ENCODE results near the gene C3.

The C3 gene

DNA sequence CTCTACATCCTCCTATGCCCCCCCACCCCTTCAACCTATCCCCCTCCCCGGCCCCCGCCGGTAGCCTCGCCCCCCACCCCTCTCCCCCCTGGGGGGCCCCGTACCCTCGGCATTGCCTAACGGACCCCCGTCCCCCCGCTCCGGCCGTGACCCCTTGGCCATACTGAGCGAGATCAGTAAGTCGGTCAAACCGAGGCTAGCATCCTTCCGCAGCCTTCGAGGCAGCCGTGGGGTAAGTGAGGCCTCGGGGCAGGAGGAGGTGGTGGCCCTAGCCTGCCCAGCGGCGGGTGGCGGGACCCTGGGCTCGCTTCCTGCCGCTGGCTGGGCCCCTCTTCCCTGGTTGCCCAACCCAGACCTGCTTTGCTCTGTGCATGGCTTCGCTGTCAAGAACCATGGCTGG lies 25.5 kb upstream of the C3 start:
- DNase-seq (ENCODE audit: low read depth in 2 of 2): no peak

DNA sequence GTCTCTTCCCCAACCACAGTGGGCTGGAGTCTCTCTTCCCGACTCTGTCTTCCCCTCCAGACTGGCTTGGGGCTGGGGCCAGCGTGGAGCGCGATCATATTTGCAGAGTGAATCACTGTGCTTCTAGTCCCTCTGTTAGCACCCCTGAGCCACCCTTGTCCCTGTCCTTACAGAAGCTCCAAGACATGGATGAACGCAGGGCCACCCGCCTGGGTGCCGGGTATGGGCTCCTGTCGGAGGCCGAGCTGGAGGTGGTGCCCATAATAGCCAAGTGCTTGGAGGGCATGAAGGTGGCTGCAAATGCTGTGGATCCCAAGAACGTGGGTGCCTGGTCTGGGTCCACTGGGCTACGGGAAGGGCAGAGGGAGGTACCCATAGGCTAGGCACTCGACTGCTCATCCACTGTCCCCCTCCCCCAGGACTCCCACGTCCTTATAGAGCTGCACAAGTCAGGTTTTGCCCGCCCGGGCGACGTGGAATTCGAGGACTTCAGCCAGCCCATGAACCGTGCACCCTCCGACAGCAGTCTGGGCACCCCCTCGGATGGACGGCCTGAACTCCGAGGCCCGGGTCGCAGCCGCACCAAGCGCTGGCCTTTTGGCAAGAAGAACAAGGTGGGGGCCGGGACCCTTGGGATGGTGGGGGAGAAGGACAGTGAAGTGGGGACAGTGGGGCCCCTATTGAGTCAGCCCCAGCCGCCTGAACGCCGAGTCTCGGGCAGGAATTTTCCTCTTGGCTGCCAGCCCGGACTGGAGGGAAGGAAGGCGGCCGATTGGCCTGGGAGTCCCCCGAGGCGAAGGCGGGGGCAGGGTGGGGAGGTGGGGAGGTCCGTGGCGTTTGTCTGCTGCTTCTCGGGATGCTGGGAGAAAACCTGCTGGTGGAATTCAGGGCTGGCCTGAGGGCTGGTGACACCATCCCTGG lies 24.2 kb upstream of the C3 start:
- DNase-seq (ENCODE audit: low read depth in 2 of 2): no peak

DNA sequence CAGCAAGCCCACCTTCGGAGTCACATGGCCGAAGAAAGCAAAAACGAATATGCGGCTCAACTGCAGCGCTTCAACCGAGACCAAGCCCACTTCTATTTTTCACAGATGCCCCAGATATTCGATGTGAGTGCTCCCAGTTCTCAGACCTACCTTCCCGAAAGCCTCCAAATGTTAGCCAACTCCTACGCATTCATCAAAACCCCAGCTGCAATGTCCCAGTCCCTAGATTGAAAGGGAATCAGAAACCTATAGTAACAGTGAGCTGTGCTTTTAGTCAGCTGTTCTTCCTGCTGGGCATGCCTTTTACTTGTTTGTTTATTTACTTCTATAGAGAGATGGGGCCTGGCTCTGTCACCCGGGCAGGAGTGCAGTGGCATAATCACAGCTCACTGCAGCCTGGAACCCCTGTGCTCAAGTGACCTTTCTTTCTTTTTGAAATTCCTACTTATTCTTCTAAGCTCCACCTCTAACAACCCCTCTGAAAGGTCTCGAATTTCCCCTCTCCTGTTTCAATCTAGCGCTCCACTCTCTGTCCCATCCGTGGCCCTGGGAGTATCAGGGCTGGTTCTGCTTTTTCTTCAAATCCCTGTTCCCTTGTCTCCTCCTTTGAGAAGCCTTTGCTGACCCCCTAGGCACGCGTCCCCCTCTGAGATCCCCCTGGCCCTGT lies 23.4 kb upstream of the C3 start:
- no peak for DNase-seq (ENCODE audit: low read depth in 2 of 2)

DNA sequence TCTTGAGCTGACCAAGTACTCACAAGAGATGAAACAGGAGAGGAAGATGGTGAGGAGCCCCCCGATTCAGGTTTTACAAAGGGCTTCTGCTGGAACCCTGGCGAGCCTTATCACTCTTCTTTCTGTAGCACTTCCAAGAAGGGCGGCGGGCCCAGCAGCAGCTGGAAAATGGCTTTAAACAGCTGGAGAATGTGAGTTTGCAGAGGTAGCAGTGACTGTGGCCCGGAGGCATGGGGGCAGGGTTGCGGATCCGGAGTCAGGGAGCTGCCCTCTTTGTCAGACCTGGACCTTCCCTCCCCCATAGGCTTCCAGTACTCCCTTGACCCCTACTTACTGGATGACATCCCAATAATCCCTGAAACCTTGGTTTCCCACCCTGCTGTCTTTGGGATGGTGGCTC lies 22.6 kb upstream of the C3 start:
- DNase-seq (ENCODE audit: low read depth in 2 of 2): no peak

DNA sequence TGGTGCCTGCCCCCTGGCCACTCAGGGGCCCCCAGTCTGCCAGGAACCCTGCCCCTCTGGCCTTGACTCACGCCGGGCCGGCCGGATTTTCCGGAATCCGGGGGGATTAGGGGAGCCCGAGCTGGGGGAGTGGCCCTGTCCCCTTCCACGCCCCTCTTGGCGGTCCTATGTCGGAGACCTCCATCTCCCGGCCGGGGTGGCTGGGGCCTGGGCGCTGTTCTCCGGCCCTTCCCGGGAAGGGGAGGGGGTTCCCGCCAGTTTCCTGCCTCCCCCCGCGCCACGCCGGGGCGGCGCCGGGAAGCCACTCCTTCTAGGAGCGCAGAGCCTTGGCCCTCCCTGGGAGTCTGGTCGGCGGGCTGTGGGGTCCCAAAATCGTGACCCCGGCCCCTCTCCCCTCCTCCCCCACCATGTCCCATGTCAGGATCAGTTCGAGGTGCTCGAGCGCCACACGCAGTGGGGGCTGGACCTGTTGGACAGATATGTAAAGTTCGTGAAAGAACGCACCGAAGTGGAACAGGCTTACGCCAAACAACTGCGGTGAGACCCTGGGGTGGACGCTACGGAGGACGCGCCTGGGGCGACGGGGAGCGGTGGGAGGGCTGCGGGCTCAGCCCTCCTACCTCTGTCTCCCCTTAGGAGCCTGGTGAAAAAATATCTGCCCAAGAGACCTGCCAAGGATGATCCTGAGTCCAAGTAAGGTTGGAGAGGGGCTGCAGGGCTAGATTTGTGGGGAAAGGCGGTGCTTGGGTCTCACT lies 20.3 kb upstream of the C3 start:
- DNase-seq (ENCODE audit: low read depth in 2 of 2): no peak

DNA sequence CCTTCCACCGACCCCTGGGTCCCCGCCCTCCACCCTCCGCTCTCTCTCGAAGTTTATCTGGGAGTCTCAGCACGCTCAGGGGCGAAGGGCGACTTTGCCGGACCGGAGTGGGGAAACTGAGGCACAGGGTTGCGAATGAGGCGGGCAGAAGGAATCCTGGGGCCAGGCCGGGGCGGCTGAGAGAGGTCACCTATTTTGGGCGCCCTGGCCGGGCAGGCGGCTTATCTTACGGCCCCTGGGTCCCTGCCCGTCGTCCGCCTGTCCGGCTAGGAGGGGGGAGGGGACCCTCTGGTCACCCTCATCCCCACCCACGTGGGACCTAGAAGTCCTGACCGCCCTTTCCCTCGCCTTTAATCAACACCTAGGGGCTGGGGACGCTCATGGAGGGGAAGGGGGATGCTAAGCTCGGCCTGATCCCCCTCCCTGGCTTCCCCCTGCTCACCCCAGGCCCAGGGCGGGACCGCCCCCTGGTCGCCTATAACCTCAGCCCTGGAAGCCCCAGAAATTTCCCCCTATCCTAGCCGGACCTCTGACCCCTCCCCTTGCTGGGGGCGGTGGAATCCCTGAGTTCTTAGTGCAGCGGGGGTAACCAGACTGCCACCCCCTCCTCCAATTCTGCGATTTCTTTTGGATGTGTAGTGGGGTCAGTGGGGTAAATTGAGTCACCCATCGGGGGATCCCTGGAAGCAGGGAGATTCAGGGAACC lies 19.6 kb upstream of the C3 start:
- no peak for DNase-seq (ENCODE audit: low read depth in 2 of 2)

DNA sequence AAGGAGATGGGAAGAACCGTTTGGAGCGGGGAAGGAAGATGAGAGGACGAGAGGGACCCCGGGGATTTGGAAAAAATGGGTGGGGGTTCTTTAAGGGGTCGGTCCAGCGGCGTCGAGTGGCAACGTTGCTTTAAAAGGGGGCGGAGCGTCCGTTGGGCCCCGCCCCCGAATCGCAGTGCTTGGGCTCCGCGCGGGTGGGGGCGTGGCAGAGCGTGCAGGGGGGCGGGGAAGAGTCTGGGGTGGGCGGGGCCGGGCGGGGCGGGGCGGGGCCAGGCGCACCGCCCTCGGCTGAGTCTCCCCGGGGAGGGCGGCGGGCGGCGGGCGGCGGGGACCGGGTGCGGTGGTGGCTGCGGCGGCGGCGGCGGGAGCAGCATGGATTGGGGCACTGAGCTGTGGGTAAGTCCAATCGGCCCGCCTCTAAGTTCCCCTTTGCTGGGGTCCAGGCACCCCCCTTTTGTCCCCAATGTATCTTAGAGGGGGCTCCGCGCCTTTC lies 19.0 kb upstream of the C3 start, which contains the start of gene TRIP10:
Gene TRIP10 (plus strand): TSS at position 291 of the 493 bp plus-strand sequence. CDS start 82 bp downstream, at position 373.
- peak; percentile 66 to 73 for DNase-seq (ENCODE audit: low read depth in 2 of 2)

DNA sequence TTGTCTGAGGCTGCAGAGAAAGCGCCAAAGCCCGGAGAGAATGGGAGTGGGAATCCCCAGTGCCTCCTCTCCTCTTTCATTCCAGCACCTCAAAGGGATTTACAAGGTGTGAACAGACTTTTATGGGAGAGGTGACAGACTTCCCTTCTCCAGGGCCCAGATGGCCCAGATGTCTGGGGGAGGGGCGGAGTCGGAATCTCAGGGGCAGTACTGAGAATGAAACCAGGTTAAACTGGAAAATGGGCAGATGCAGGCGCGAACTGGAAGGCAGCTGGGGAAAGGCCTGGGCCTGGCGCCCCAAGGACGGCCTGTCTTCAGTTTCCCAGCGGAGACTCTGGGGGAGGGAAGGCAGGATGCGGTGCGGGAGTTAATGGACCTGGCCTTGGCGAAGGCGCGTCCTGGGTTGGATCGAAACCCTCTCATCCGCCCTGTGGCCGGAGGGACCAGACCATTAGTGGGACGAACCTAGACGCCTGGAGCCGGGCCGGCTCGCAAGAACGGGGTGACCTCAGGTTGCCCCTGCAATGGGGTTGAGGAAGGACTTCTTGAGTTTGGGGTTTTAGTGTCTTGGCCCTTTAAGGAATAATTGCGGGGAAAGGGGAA lies 18.4 kb upstream of the C3 start:
- no peak for DNase-seq (ENCODE audit: low read depth in 2 of 2)

DNA sequence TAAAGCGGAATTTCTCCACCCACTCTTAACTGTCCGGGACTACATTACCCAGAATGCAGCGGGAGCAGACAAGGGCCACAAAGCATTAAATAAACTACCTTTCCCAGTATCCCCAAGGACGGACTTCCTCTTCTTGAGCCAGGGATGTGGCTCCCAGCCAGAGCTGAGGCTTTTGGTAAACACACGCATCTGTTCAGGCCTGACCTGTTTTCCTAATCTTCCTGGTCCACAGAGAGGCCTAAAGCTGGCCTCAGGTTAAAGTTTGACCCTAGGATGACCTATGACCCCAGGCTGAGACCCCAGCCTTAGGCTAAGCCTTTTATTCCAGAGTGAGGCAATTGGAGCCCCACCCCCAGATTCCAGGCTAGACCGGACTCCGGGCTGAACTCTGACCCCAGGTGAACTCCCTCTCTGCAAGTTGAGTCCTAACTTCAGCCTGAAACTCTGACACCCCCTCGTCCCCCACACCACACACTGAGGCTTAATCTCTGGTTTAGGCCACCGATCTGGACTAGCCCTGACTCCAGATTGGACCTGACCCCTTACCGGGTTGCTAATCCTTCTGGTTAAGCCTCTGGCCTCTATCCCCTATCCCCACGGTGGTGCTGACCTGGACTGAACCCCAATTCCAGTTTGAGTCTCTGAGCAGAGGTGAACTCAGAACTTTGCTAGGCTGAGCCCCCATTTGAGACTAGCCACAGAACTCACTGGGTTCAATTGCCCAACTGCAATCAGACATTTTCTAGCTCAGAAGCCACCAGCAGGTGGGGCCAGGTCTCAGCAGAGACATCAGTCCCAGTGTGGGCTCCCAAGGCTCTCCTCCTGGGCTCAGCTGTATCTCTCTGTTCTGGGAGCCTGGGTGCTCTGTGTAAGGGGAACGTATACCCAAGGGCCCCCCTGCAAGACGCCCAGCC lies 17.7 kb upstream of the C3 start:
- peak; percentile 69 to 74 for DNase-seq (ENCODE audit: low read depth in 2 of 2)

DNA sequence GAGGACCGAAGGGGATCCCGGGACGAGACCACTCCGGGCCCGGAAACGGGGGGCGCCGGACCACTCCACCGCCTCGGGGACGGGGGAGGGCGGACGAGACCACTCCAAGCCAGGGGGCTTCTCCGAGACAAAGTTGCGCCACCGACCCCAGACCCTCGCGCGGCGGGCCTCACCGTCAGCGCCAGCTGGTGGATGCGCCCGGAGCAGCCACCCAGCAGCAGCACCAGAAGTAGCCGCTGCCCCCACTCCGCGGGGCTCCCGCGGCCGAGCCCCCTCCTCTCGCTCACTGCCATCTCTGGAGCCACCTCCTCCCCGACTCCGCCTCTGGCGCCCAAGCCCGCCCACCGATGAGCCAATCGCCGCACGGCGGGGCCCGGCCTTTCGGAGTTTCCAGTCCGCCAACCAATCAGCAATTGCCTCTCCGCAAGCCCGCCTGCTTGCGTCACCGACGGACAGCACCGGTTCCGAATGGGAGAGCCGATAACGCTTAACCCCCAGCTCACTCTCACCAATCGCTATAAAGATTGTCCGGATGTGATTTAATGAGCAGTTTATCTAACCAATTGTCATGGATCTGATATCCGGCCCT lies 16.9 kb upstream of the C3 start, which contains the start of gene GPR108:
Gene GPR108 (minus strand): TSS at position 297 of the 589 bp plus-strand sequence. CDS start 4 bp downstream, at position 293.
- peak; percentile 100 for DNase-seq (ENCODE audit: low read depth in 2 of 2)

DNA sequence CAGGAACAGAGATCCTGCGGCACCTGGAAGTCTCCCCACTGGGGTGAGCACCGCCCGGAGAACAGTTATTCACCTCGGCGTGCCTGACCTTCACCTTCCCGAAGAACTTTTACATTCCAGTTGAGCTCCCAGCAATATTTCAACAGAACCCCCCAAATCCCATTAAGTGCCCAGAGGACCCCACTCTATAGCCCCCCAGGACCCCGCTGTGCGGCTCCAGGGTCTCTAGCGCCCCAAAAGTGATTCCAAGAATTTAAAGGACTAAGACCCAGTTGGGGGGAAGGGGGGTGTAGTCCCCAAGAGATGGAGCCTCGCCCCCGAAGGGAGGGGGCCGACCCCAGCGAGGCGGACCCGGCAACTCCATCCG lies 16.4 kb upstream of the C3 start:
- DNase-seq (ENCODE audit: low read depth in 2 of 2): no peak

DNA sequence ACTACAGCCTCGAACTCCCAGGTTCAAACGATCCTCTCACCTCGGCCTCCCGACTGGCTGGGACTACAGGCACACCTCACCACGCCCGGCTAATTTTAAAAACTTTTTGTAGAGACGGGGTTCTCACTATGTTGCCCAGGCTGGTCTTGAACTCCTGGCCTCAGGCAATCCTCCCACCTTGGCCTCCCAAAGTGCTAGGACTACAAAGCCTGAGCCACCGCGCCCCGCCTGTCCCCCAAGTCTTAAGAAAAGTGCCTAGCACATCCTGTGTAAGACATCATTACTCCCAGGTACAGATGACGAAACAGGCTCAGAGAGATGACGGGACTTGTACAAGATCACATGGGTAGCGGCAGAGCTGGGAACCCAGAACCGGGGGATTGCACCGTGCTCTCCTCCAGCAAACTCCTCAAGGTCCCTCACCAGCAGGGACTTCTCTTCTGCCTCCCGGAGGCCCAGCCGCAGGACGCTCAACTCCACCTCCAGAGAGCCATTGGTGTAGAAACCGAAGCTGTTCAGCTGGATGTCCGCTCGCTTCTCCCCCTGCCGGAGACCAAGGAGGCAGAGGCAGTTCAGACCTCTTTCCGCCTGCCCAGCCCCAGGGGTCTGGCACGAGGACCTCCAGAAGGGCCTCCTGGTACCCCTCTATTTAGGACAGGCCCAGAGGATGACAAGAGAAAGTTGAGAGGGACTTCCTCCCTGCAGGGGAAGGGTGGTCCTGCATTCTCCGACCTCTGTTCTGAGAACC lies 15.9 kb upstream of the C3 start:
- DNase-seq (ENCODE audit: low read depth in 2 of 2): peak; percentile 62 to 65

DNA sequence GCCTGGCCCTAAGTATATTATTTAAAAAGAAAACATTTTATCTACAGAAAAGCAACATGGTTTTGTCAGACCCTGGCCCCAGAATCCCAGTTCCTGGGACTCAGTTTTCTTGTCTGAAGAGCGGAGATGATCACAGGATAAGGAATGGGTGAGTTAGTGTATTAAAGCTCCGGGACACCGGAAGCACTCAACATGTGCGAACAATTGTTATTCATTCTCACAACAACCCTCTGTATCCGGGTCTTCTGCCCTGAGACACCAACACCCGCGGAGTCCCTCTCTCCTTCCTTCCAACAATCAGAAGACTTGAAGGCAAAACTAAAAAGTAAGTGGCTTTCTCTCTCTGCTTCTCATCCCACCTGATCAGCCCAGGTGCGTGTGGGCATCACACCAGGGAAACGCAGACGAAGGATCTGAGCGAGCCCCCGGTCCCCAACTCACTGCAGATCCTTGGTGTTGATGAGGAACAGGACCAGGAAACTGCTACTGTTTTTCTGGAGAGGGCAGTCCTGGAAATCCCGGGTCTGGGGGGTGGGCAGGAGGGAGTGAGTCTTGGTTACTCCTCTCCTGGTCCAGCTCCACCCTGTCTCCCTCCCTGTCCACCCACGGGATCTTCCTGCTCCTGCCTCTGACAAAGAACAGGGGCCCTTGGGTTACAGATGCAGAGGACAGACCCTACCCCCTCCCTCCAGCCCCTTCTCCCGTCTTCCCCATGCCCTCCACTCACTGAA lies 14.9 kb upstream of the C3 start:
- DNase-seq (ENCODE audit: low read depth in 2 of 2): no peak

DNA sequence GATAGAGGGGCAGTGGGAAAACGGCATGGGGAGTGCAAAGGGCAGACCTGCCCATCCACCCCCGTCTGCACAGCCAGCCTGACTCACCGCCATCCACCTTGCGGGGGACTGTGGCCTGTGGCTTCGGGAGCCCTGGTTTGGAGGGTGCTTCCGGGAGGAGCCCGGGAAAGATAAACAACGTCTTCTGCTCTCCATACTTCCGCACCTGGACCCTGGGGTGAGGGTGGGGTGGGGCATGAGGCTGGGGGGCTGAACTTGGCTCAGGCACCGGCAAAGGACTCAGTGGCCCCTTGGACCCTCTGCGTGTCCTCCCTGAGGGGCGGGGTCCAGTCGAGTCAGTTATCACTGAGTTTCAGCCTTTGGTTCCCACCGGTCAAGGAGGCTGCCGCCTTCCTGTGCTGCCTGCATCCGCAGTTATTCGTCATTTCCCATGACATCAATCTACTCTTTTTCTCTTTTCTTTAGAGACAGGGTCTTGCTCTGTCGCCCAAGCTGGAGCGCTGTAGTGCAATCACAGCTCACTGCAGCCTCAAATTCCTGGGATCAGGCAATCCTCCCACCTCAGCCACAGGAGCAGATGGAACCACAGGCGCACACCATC lies 13.7 kb upstream of the C3 start:
- no peak for DNase-seq (ENCODE audit: low read depth in 2 of 2)

DNA sequence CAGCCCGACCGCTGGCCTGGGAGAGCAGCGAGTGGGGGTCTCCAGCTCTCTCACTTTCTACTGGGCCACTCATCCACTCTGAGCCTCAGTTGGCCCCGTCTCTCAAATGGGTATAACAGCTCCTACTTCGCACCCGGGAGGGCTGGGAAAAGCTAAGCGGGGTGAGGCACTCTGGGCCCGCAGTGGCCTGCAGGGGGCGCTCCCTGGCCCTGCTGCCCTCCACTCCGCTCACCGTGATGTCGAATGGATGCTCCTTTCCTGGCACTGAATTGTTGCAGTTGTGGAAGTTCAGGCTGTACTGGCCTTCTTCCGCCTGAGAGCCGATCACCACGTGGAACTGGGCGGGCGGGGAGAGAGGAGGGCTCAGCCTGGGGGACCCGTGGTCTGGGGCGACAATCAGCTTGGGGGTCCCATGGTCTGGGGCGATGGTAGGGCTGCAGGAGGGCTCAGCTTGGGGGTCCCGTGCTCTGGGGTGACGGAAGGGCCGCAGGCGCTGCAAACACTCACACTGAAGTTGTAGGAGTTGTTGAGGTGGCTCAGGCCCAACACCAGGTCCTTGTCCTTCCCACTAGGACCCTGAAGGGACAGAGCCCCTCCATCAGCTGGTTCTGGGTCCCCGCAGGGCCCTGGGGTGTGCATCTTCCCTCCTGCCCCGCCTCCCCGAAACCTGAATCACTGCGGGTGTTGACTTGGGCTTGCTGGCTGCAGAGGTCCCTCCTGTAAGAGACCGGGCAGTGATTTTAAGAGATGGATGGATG lies 13.1 kb upstream of the C3 start:
- DNase-seq (ENCODE audit: low read depth in 2 of 2): no peak

DNA sequence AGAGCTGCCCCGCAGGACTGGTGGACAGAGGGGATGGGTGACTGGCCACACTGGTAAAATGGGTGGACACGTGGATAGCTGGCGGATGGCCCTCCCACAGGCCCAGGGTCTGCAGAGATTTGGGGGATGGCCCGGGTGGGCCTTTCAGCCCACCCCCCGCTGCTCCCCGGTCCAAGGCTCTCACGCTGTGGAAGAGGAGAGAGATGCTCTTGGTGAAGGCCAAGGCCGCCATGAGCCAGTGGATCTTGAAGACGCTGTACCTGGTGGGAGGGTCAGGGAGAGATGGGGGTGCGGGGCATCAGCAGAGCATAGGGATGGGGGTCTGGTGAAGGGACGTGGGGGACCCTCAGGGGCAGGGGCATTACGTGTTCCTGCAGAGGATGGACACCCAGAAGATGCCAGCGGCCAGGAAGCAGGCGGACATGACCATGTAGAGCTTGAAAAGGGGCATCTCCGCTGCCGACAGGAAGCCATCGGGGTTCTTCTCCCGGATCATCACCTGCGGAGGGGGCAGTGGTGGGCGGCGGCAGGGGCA lies 12.4 kb upstream of the C3 start:
- DNase-seq (ENCODE audit: low read depth in 2 of 2): no peak

DNA sequence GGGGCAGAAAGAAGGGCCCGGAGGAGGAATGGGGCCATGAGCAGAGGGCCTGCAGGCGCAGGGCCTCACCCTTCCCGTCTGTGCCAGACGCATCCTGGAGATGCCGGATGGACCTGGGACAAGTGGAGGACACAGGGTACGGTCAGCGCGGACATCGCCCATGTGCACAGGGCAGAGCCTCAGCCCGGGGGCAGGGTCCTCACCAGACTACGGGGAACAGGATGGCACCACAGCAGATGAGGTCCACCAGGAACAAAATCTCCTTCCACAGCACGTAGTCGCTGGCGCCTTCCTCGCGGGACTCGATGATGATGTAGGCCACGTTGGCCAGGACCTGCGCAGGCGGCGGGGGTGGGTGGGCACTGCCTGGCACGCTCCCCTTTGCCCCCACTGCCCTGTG lies 11.4 kb upstream of the C3 start:
- no peak for DNase-seq (ENCODE audit: low read depth in 2 of 2)
